Karpas-422 (cell line): ENCODE results near the gene KIF26A. TPM values are rescaled to one million over a fixed set of nuclear protein-coding genes. Genes with fewer than 3 reads are reported as not detected.

Experiments
- DNase-seq: peaks from one replicate; pipeline ENCODE4 v3.0.0-alpha.2; 2015
- H2AFZ ChIP-seq: fragments of 200-600 bp; sonication (generic); 2 replicates; pipeline ENCODE4 v1.6.1; 2014; ENCODE audit warnings: antibody characterized with exemption, low read length, mixed read lengths
- H3K27ac ChIP-seq: fragments of 200-600 bp; sonication (generic); 2 replicates; pipeline ENCODE4 v1.5.1; 2014; ENCODE audit warnings: mild to moderate bottlenecking, low read length, moderate library complexity
- H3K27me3 ChIP-seq: fragments of 200-600 bp; sonication (generic); 2 replicates; pipeline ENCODE4 v1.6.1; 2014; ENCODE audit warnings: low read length, mixed read lengths
- H3K36me3 ChIP-seq: fragments of 200-600 bp; sonication (generic); 2 replicates; pipeline ENCODE4 v1.6.1; 2014; ENCODE audit warnings: low read length, mixed read lengths; ENCODE audit not compliant: insufficient read depth
- H3K4me1 ChIP-seq: fragments of 200-600 bp; sonication (generic); 2 replicates; pipeline ENCODE4 v1.6.1; 2014; ENCODE audit warnings: mild to moderate bottlenecking, low read length, mixed read lengths
- H3K4me2 ChIP-seq: fragments of 200-600 bp; sonication (generic); 2 replicates; pipeline ENCODE4 v1.6.1; 2014; ENCODE audit warnings: low read length, low read depth, mild to moderate bottlenecking; ENCODE audit not compliant: poor library complexity, severe bottlenecking
- H3K4me3 ChIP-seq: fragments of 200-600 bp; sonication (generic); 2 replicates; pipeline ENCODE4 v1.5.1; 2014; ENCODE audit warnings: mild to moderate bottlenecking, antibody characterized with exemption, low read length, mixed read lengths
- H3K79me2 ChIP-seq: fragments of 200-600 bp; sonication (generic); 2 replicates; pipeline ENCODE4 v1.6.1; 2014; ENCODE audit warnings: mild to moderate bottlenecking, low read length, mixed read lengths
- H3K9ac ChIP-seq: fragments of 200-600 bp; sonication (generic); 2 replicates; pipeline ENCODE4 v1.6.0; 2014; ENCODE audit warnings: low read length
- H3K9me2 ChIP-seq: fragments of 200-600 bp; sonication (generic), shearing (Covaris generic); replicated peaks from 2 replicates; pipeline ENCODE4 v1.6.0; 2014; ENCODE audit warnings: mild to moderate bottlenecking, low read length, moderate library complexity; ENCODE audit not compliant: insufficient read depth
- H3K9me3 ChIP-seq: fragments of 300-700, 200-600 bp; sonication (generic); 2 replicates; pipeline ENCODE4 v1.6.1; 2014; ENCODE audit warnings: low read length, mixed read lengths
- H4K20me1 ChIP-seq: fragments of 200-600 bp; sonication (generic); 2 replicates; pipeline ENCODE4 v1.6.1; 2014; ENCODE audit warnings: mild to moderate bottlenecking, antibody characterized with exemption, low read length, low read depth; ENCODE audit not compliant: insufficient read depth
- total RNA-seq: library from RNA; depleted of rRNA; stranded (reverse); fragments of >200 nt; shearing (Covaris generic); gene quantifications from 2 replicates; pipeline ENCODE4 v1.2.3, GENCODE V29; 2014; ENCODE audit warnings: low replicate concordance

The KIF26A gene
- total RNA-seq, 1 experiment from 2014 or later: not detected

- Histone ChIP-seq H3K27me3 (no peaks in the 10 kb centered on the region), H3K4me2 (no peak overlapping the region), H3K9ac (no peak overlapping the region), H2AFZ (no peak overlapping the region), H3K79me2 (no peaks in the 10 kb centered on the region), H4K20me1 (0 out of 2 replicates have a peak, but pooled peaks cover 3% of the 10 kb centered on the region), H3K9me2 (no peaks in the 10 kb centered on the region), H3K4me3 (no peak overlapping the region), H3K36me3 (no peaks in the 10 kb centered on the region; the same call in 1 of the 2 replicates), H3K4me1 (no peaks in the 10 kb centered on the region), H3K27ac (no peak overlapping the region), H3K9me3 (peaks cover 7% of the 10 kb centered on the region)
- DNase-seq: no peak
Measured at GRCh38 chr14:104131968-104132732, 6.2 kb upstream of the KIF26A start.

- DNase-seq: no peak
- no peak overlapping the region for H3K9ac ChIP-seq
- H3K27ac ChIP-seq: no peak overlapping the region
- H3K9me3 ChIP-seq: peaks cover 7% of the 10 kb centered on the region
- H3K4me1 ChIP-seq: no peaks in the 10 kb centered on the region
- no peaks in the 10 kb centered on the region for H3K27me3 ChIP-seq
- H3K4me2 ChIP-seq: no peak overlapping the region
- H3K9me2 ChIP-seq: no peaks in the 10 kb centered on the region
- no peaks in the 10 kb centered on the region for H3K79me2 ChIP-seq
- H4K20me1 ChIP-seq: 0 out of 2 replicates have a peak, but pooled peaks cover 3% of the 10 kb centered on the region
- no peaks in the 10 kb centered on the region; the same call in 1 of the 2 replicates for H3K36me3 ChIP-seq
- H2AFZ ChIP-seq: no peak overlapping the region
- H3K4me3 ChIP-seq: no peak overlapping the region
Measured at GRCh38 chr14:104132981-104133380, 5.4 kb upstream of the KIF26A start.

- Histone ChIP-seq H3K4me3 (no peak overlapping the region), H3K27ac (no peak overlapping the region), H3K4me1 (no peaks in the 10 kb centered on the region), H3K36me3 (no peaks in the 10 kb centered on the region; the same call in 1 of the 2 replicates), H3K27me3 (no peaks in the 10 kb centered on the region), H4K20me1 (0 out of 2 replicates have a peak, but pooled peaks cover 3% of the 10 kb centered on the region), H2AFZ (no peak overlapping the region), H3K9me2 (no peaks in the 10 kb centered on the region), H3K4me2 (no peak overlapping the region), H3K79me2 (no peaks in the 10 kb centered on the region), H3K9me3 (peaks cover 7% of the 10 kb centered on the region), H3K9ac (no peak overlapping the region)
- no peak for DNase-seq
Measured at GRCh38 chr14:104133496-104133895, 4.9 kb upstream of the KIF26A start.

DNA sequence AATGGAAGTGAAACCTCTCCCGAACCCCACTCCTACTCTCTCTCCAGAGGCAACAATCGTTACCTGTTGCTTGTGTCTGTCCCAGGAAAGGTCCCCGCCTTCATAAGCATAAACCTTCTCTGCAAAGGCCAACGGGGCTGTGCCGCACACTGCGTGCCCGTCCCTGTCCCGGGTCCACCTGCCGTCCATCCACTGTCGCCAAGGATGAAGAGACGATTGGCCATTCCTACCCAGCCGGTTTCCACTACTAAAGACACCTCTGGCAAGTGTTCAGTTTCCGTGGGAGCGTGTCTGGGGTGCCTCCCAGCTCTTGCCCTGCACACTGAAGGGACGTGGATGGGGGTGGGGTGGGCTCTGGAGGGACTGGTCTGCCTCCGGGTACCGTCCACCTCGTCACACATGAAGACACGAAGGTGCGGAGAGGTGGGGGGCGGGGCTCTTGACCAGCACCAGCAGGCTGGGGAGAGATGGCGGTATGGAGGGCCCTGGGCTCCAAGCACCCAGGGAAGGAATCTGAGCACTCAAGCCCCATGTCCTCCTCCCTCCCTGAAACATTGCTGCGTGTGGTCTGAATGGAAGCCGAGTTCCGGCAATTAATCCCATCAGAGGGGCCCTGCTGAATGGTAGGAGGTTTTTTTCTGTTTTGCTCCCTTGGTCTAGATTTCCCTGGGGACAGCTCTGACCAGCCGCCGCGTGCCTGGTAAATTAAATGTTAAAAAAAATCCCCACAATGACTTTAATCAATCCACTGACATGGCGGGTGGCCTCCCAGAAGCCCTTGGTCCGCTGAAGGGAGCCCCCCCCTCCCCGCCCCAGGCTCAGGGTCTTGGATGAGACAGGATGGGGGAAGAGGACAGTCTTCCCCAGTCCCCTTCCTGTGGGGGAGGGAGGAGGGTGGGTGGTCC, 4.1 kb upstream of the KIF26A start:
- Histone ChIP-seq H3K36me3 (no peaks in the 10 kb centered on the region; the same call in 1 of the 2 replicates), H4K20me1 (0 out of 2 replicates have a peak, but pooled peaks cover 3% of the 10 kb centered on the region), H3K9me3 (peaks cover 6% of the 10 kb centered on the region), H3K4me1 (no peaks in the 10 kb centered on the region), H3K27ac (no peak overlapping the region), H3K79me2 (no peaks in the 10 kb centered on the region), H3K27me3 (no peaks in the 10 kb centered on the region), H3K9ac (no peak overlapping the region), H3K4me3 (no peak overlapping the region), H3K4me2 (no peak overlapping the region), H3K9me2 (no peaks in the 10 kb centered on the region), H2AFZ (no peak overlapping the region)
- no peak for DNase-seq

DNA sequence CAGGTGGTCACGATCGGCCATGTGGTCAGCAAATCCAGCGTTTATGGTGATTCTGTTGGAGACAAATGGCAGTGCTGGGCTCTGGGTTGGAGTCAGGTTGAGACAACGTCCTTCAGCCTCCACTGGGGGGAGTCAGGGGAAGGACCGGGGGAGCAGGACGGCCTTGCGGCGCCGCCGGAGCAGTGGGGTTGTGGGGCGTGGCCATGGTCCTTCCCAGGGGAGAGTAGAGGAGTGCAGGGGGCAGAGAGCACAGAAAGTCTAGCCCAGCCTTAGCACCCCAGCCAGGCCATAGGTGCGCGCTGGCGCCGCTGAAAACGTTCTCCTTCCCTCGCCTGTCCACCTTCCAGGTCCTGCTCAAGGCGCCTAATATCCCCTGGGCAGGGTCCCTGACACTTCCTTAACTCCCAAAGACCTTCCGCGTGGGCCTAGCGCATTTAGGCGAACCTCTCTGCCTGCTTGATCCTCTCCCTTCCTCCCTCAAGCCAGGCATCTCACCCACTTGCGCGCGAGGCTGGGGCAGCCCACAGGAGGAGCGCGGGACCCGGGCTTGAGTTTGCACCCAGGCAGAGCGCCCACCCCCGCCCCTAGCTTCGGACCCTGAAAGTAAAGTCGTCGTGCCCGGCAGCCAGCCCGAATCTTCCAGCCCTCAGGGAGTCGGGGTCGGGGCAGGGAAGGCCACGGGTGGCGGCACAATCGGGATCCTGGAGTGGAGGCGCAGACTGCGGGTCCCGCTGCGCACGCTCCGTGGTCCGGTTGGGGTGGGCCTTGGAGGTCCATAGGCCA, 3.1 kb upstream of the KIF26A start:
- H3K9ac ChIP-seq: no peak overlapping the region
- H2AFZ ChIP-seq: no peak overlapping the region
- no peaks in the 10 kb centered on the region for H3K4me1 ChIP-seq
- no peak overlapping the region for H3K4me3 ChIP-seq
- DNase-seq: peak; percentile 80
- H3K36me3 ChIP-seq: no peaks in the 10 kb centered on the region
- no peak overlapping the region for H3K4me2 ChIP-seq
- H3K27ac ChIP-seq: no peak overlapping the region
- H3K9me2 ChIP-seq: no peaks in the 10 kb centered on the region
- H3K27me3 ChIP-seq: no peaks in the 10 kb centered on the region
- H4K20me1 ChIP-seq: 0 out of 2 replicates have a peak, but pooled peaks cover 9% of the 10 kb centered on the region
- no peaks in the 10 kb centered on the region for H3K9me3 ChIP-seq
- H3K79me2 ChIP-seq: no peaks in the 10 kb centered on the region

- Histone ChIP-seq H3K4me3 (no peak overlapping the region), H3K9me3 (no peaks in the 10 kb centered on the region), H3K27ac (no peak overlapping the region), H3K27me3 (no peaks in the 10 kb centered on the region), H4K20me1 (0 out of 2 replicates have a peak, but pooled peaks cover 10% of the 10 kb centered on the region), H3K9ac (no peak overlapping the region), H3K79me2 (no peaks in the 10 kb centered on the region), H3K36me3 (no peaks in the 10 kb centered on the region), H2AFZ (no peak overlapping the region), H3K9me2 (no peaks in the 10 kb centered on the region), H3K4me1 (no peaks in the 10 kb centered on the region), H3K4me2 (no peak overlapping the region)
- no peak for DNase-seq
Measured at GRCh38 chr14:104135904-104136471, 2.4 kb upstream of the KIF26A start.

- Histone ChIP-seq H3K36me3 (no peaks in the 10 kb centered on the region), H3K4me2 (no peak overlapping the region), H3K9me2 (no peaks in the 10 kb centered on the region), H3K27me3 (no peaks in the 10 kb centered on the region), H3K4me1 (no peaks in the 10 kb centered on the region), H3K9me3 (no peaks in the 10 kb centered on the region), H3K9ac (no peak overlapping the region), H4K20me1 (0 out of 2 replicates have a peak, but pooled peaks cover 10% of the 10 kb centered on the region), H3K79me2 (no peaks in the 10 kb centered on the region), H2AFZ (no peak overlapping the region), H3K4me3 (no peak overlapping the region), H3K27ac (no peak overlapping the region)
- no peak for DNase-seq
Measured at GRCh38 chr14:104136472-104137296, 1.7 kb upstream of the KIF26A start.
